Measurements from ENCODE around the gene ARHGAP25. TPM values are rescaled to one million over a fixed set of nuclear protein-coding genes. Genes with fewer than 3 reads are reported as not detected.
A peak's percentile ranks its signal among the peaks of the same experiment; 100 is the strongest.
"Not testable (repeated sequence)": the region's sequence is repeated elsewhere in the genome, so short reads cannot be mapped to it uniquely, and the experiment has no call there.

Gene ARHGAP25
- total RNA-seq, 2 experiments from 2014 or later = 68.2 to 68.7 TPM

DNA sequence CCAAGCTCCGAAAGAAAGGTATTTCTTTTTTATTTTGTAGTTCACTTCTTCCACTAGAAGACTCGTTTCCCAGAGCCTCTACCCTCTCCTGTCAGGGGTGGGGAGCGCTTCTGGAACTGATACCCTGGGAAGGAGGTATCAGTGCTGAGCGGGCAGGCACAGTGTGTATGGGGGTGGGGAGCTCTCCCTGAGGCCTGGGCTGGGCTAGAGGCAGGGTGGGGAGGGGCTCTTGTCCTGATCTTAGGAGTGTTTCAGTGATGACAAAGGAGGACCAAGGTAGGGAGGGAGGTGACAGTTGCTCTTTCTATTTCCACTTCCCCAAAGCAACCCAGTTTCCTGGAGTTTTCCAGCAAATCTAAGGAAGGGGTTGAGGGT is 65.4 kb downstream of the ARHGAP25 start:
- no peak for DNase-seq
- POLR2A ChIA-PET = interaction anchor here (1.2 kb wide), 1 partner anchor 24 kb away, joined by 3 read pairs; no protein-coding TSS in a partner anchor
- H3K4me1 Mint-ChIP-seq (ENCODE audit: low read depth) = peaks cover 37% of the 10 kb centered on the region
- peaks cover 65% of the 10 kb centered on the region for H3K36me3 Mint-ChIP-seq (ENCODE audit: low read depth)
- no peak overlapping the region for H3K4me3 Mint-ChIP-seq
- CTCF ChIA-PET = interaction anchor here (2.0 kb wide), 1 partner anchor 48 kb away, joined by 8 read pairs; no protein-coding TSS in a partner anchor
- peak overlapping the region; percentile 48 for H3K27ac Mint-ChIP-seq
- no peak for ATAC-seq
- no peaks in the 10 kb centered on the region for H3K9me3 Mint-ChIP-seq (ENCODE audit: insufficient read depth)
- H3K27me3 Mint-ChIP-seq (ENCODE audit: low read depth) = no peaks in the 10 kb centered on the region

GRCh38 chr2:68800517-68800916 is 65.9 kb downstream of the ARHGAP25 start:
- peaks cover 32% of the 10 kb centered on the region for H3K4me1 Mint-ChIP-seq (ENCODE audit: low read depth)
- H3K27ac Mint-ChIP-seq = peak overlapping the region; percentile 48
- H3K27me3 Mint-ChIP-seq (ENCODE audit: low read depth) = no peaks in the 10 kb centered on the region
- no peak overlapping the region for H3K4me3 Mint-ChIP-seq
- peaks cover 64% of the 10 kb centered on the region for H3K36me3 Mint-ChIP-seq (ENCODE audit: low read depth)
- no peaks in the 10 kb centered on the region for H3K9me3 Mint-ChIP-seq (ENCODE audit: insufficient read depth)
- DNase-seq (no peak), ATAC-seq (no peak)
- CTCF ChIA-PET = interaction anchor here (2.0 kb wide), 1 partner anchor 49 kb away, joined by 8 read pairs; no protein-coding TSS in a partner anchor
- POLR2A ChIA-PET = interaction anchor here (1.2 kb wide), 1 partner anchor 24 kb away, joined by 3 read pairs; no protein-coding TSS in a partner anchor

DNA sequence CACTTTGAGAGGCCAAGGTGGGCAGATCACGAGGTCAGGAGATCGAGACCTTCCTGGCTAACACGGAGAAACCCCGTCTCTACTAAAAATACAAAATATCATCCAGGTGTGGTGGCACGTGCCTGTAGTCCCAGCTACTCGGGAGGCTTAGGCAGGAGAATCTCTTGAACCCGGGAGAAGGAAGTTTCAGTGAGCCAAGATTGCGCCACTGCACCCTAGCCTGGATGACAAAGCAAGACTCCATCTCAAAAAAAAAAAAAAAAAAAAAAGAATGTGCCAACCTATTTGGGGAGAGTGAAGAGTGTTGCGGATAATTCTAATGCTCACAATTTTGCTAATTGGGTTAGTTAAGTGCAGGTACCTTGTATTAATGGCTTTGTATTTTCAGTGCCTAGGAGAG is 67.5 kb downstream of the ARHGAP25 start:
- H3K27me3 Mint-ChIP-seq (ENCODE audit: low read depth); H3K4me3 Mint-ChIP-seq; H3K27ac Mint-ChIP-seq; H3K9me3 Mint-ChIP-seq (ENCODE audit: insufficient read depth); CTCF ChIA-PET; DNase-seq; ATAC-seq; POLR2A ChIA-PET: not testable (repeated sequence)
- peaks cover 21% of the 10 kb centered on the region for H3K4me1 Mint-ChIP-seq (ENCODE audit: low read depth)
- peaks cover 61% of the 10 kb centered on the region for H3K36me3 Mint-ChIP-seq (ENCODE audit: low read depth)

GRCh38 chr2:68805025-68805424 is 70.4 kb downstream of the ARHGAP25 start:
- no peak for ATAC-seq
- CTCF ChIA-PET = no interaction called here
- POLR2A ChIA-PET = interaction anchor here (1.1 kb wide), 1 partner anchor 60 kb away, joined by 3 read pairs; no protein-coding TSS in a partner anchor
- no peaks in the 10 kb centered on the region for H3K9me3 Mint-ChIP-seq (ENCODE audit: insufficient read depth)
- no peak overlapping the region for H3K4me3 Mint-ChIP-seq
- peaks cover 61% of the 10 kb centered on the region for H3K36me3 Mint-ChIP-seq (ENCODE audit: low read depth)
- H3K4me1 Mint-ChIP-seq (ENCODE audit: low read depth) = peaks cover 23% of the 10 kb centered on the region
- no peaks in the 10 kb centered on the region for H3K27me3 Mint-ChIP-seq (ENCODE audit: low read depth)
- peak overlapping the region; percentile 15 for H3K27ac Mint-ChIP-seq
- DNase-seq = no peak

GRCh38 chr2:68806511-68807109 is 72.0 kb downstream of the ARHGAP25 start:
- ChIA-PET CTCF (no interaction called here), POLR2A (no interaction called here)
- no peaks in the 10 kb centered on the region for H3K9me3 Mint-ChIP-seq (ENCODE audit: insufficient read depth)
- H3K4me1 Mint-ChIP-seq (ENCODE audit: low read depth) = peaks cover 23% of the 10 kb centered on the region
- ATAC-seq = no peak
- no peak for DNase-seq
- no peaks in the 10 kb centered on the region for H3K27me3 Mint-ChIP-seq (ENCODE audit: low read depth)
- H3K36me3 Mint-ChIP-seq (ENCODE audit: low read depth) = peaks cover 60% of the 10 kb centered on the region
- no peak overlapping the region for H3K27ac Mint-ChIP-seq
- H3K4me3 Mint-ChIP-seq = no peak overlapping the region

- Mint-ChIP-seq H3K9me3 (ENCODE audit: insufficient read depth) (no peaks in the 10 kb centered on the region), H3K36me3 (ENCODE audit: low read depth) (peaks cover 70% of the 10 kb centered on the region), H3K27me3 (ENCODE audit: low read depth) (no peaks in the 10 kb centered on the region), H3K27ac (peak overlapping the region; percentile 17), H3K4me1 (ENCODE audit: low read depth) (peaks cover 23% of the 10 kb centered on the region), H3K4me3 (no peak overlapping the region)
- ChIA-PET POLR2A (interaction anchor here (0.9 to 1.0 kb wide), 2 partner anchors 8 to 73 kb away, joined by 4 to 5 read pairs; partner anchors contain the start of gene ARHGAP25), CTCF (interaction anchor here (1.2 kb wide), 1 partner anchor 56 kb away, joined by 3 read pairs; no protein-coding TSS in a partner anchor)
- no peak for DNase-seq
- no peak for ATAC-seq
Observed at GRCh38 chr2:68807821-68808266, 73.2 kb downstream of the ARHGAP25 start.

- Mint-ChIP-seq H3K4me3 (no peak overlapping the region), H3K27ac (peak overlapping the region; percentile 31), H3K36me3 (ENCODE audit: low read depth) (peaks cover 76% of the 10 kb centered on the region), H3K4me1 (ENCODE audit: low read depth) (peaks cover 23% of the 10 kb centered on the region), H3K9me3 (ENCODE audit: insufficient read depth) (no peaks in the 10 kb centered on the region), H3K27me3 (ENCODE audit: low read depth) (no peaks in the 10 kb centered on the region)
- ATAC-seq (no peak), DNase-seq (peak; percentile 12)
- ChIA-PET CTCF (interaction anchor here (1.2 kb wide), 1 partner anchor 58 kb away, joined by 3 read pairs; no protein-coding TSS in a partner anchor), POLR2A (no interaction called here)
Observed at GRCh38 chr2:68809324-68810240, 75.0 kb downstream of the ARHGAP25 start.

DNA sequence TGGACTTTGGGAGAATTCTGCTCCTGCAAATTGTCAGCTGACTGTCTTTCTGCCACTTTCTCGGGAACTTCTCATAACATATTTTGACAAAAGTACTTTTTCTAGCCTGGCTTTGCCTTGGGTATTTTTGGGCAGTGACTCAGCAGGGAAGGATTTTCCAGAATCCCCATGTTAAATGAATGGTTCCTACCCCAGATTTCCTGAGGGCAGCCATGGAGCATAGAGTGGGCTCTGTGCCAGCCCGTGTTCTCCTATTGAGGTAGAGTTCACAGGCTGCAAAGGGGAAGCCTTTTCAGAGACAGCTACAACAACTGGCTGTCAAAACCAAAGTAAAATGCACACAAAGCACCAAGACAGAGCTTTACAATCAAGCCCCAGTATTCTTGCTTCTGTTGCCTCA is 76.8 kb downstream of the ARHGAP25 start:
- H3K27me3 Mint-ChIP-seq (ENCODE audit: low read depth) = no peaks in the 10 kb centered on the region
- ChIA-PET POLR2A (no interaction called here), CTCF (interaction anchor here (0.7 to 1.2 kb wide), 4 partner anchors 8 to 370 kb away, joined by 3 read pairs; no protein-coding TSS in a partner anchor)
- H3K27ac Mint-ChIP-seq = peak overlapping the region; percentile 8
- ATAC-seq (no peak), DNase-seq (peak; percentile 16)
- H3K36me3 Mint-ChIP-seq (ENCODE audit: low read depth) = peaks cover 77% of the 10 kb centered on the region
- peaks cover 24% of the 10 kb centered on the region for H3K4me1 Mint-ChIP-seq (ENCODE audit: low read depth)
- no peak overlapping the region for H3K4me3 Mint-ChIP-seq
- H3K9me3 Mint-ChIP-seq (ENCODE audit: insufficient read depth) = no peaks in the 10 kb centered on the region

DNA sequence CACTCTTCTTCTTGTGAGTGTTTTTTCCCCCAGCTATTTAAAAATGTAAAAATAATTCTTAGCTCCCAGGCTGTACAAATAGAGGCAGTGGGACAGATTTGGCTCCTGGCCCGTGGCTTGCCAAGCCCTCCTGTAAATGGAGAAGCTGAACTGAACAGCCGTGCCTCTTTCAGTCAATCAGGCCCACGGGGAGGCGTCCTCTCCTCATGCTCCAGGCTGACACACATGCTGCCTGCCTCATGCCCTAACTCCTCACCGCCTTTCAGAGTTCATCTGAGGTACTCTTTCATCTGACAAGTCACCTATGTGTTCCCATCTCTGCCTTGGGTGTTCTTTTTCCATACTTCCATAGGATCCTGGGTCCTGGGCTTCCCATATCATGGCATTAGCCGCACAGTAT is 77.6 kb downstream of the ARHGAP25 start:
- Mint-ChIP-seq H3K27me3 (ENCODE audit: low read depth) (no peaks in the 10 kb centered on the region), H3K27ac (no peak overlapping the region), H3K9me3 (ENCODE audit: insufficient read depth) (no peaks in the 10 kb centered on the region), H3K4me3 (no peak overlapping the region), H3K4me1 (ENCODE audit: low read depth) (peaks cover 21% of the 10 kb centered on the region), H3K36me3 (ENCODE audit: low read depth) (peaks cover 73% of the 10 kb centered on the region)
- ChIA-PET POLR2A (no interaction called here), CTCF (interaction anchor here (1.2 kb wide), 3 partner anchors 7 to 60 kb away, joined by 3 read pairs; no protein-coding TSS in a partner anchor)
- ATAC-seq (no peak), DNase-seq (peak; percentile 14)

GRCh38 chr2:68813596-68813995 is 79.0 kb downstream of the ARHGAP25 start:
- CTCF ChIA-PET = no interaction called here
- DNase-seq (no peak), ATAC-seq (no peak)
- peaks cover 68% of the 10 kb centered on the region for H3K36me3 Mint-ChIP-seq (ENCODE audit: low read depth)
- H3K27ac Mint-ChIP-seq = peak overlapping the region; percentile 51
- peaks cover 7% of the 10 kb centered on the region for H3K4me1 Mint-ChIP-seq (ENCODE audit: low read depth)
- H3K4me3 Mint-ChIP-seq = no peak overlapping the region
- H3K9me3 Mint-ChIP-seq (ENCODE audit: insufficient read depth) = no peaks in the 10 kb centered on the region
- POLR2A ChIA-PET = no interaction called here
- H3K27me3 Mint-ChIP-seq (ENCODE audit: low read depth) = no peaks in the 10 kb centered on the region

- Mint-ChIP-seq H3K27me3 (ENCODE audit: low read depth) (no peaks in the 10 kb centered on the region), H3K36me3 (ENCODE audit: low read depth) (peaks cover 68% of the 10 kb centered on the region), H3K9me3 (ENCODE audit: insufficient read depth) (no peaks in the 10 kb centered on the region), H3K27ac (peak overlapping the region; percentile 35), H3K4me1 (ENCODE audit: low read depth) (peaks cover 1% of the 10 kb centered on the region), H3K4me3 (no peak overlapping the region)
- DNase-seq = peak; percentile 19
- no peak for ATAC-seq
- ChIA-PET POLR2A (no interaction called here), CTCF (interaction anchor here (1.0 kb wide), 1 partner anchor 65 kb away, joined by 3 read pairs; no protein-coding TSS in a partner anchor)
Observed at GRCh38 chr2:68817306-68817705, 82.7 kb downstream of the ARHGAP25 start.

All from activated CD8-positive, alpha-beta T cell treated with anti-CD3 and anti-CD28 coated beads, Interleukin-2, amount 10 ng/mL, durations not matched to agents 7 days and 5 days (primary cell).